Right lobe of liver (tissue), 6 donors: ENCODE data around the gene SLC22A1. TPM values are rescaled to one million over a fixed set of nuclear protein-coding genes. Genes with fewer than 3 reads are reported as not detected.
A peak's percentile ranks its signal among the peaks of the same experiment; 100 is the strongest.
"Not testable (repeated sequence)": the region's sequence is repeated elsewhere in the genome, so short reads cannot be mapped to it uniquely, and the experiment has no call there.

Experiments
- ATAC-seq, 4 donors: fragments of 200-7000 bp; cut with Tn5 transposase; one replicate each; pipeline ENCODE4 v1.9.1; 2020; ENCODE audit warnings: mild to moderate bottlenecking in 4 of 4, moderate library complexity in 4 of 4
- DNase-seq, 3 donors: peaks; one replicate each; pipeline ENCODE4 v3.0.0-alpha.2; 2020
- H3K27ac ChIP-seq, 3 donors: fragments of 200-600 bp; one replicate each; pipeline ENCODE4 v1.8.0; 2022
- H3K27me3 ChIP-seq, 2 donors: fragments of 200-600 bp; one replicate each; pipeline ENCODE4 v1.8.0; 2022
- H3K36me3 ChIP-seq, 4 donors: fragments of 200-600 bp; sonication (generic) in 1 of 4; one replicate each; pipeline versions ENCODE4 v1.5.1 to v1.8.0; 2017 to 2022; ENCODE audit warnings: control low read depth in 1 of 4
- H3K4me1 ChIP-seq, 4 donors: fragments of 200-600 bp; sonication (generic) in 1 of 4; one replicate each; pipeline versions ENCODE4 v1.5.1 to v1.8.0; 2017 to 2022; ENCODE audit warnings: control low read depth in 1 of 4
- H3K4me3 ChIP-seq, 3 donors: fragments of 200-600 bp; one replicate each; pipeline ENCODE4 v1.8.0; 2022
- H3K9me3 ChIP-seq, 4 donors: fragments of 200-600 bp; sonication (generic) in 1 of 4; one replicate each; pipeline versions ENCODE4 v1.5.1 to v1.8.0; 2017 to 2022; ENCODE audit warnings: control low read depth in 1 of 4
- POLR2A ChIP-seq: fragments of 450-650 bp; IDR thresholded peaks from one replicate; pipeline ENCODE4 v1.6.1; 2017; ENCODE audit warnings: antibody characterized with exemption, mild to moderate bottlenecking
- WGBS: methylation state at CpG from one replicate; pipeline ENCODE4 v1.1.6; 2018; ENCODE audit warnings: low coverage, low lambda C conversion rate; ENCODE audit not compliant: insufficient coverage; ENCODE audit errors: missing lambda C conversion rate; 5-methylcytosine and 5-hydroxymethylcytosine counted together
- intact Hi-C, 2 donors: fragments of 100-400 bp; cut with DNase I; formaldehyde crosslinking; loops; one replicate each; pipeline versions ENCODE4 v1.11.2 to v1.14.1; 2022
- total RNA-seq, 6 experiments: library from RNA; depleted of rRNA in 2 of 6; stranded (reverse); fragments of >200 nt in 2 of 6; fragmentation: NEBNext Ultra II Directional in 3 of 6; extraction: Animal tissue kit (Norgen Biotek cat#: 25700) in 3 of 6; gene quantifications; one replicate each; pipeline versions ENCODE4 v1.1.0 to v1.2.4, GENCODE V29; 2016 to 2023
- TF ChIP-seq, protein P1 (sequence below), 4 donors: fragments of 200-600 bp in 3 of 4; fragments of 450-650 bp in 1 of 4; IDR thresholded peaks; one replicate each; pipeline versions ENCODE4 v1.5.1 to v1.8.0; 2016 to 2022; ENCODE audit warnings: antibody characterized with exemption in 4 of 4, mild to moderate bottlenecking in 2 of 4
- donor health status: DM: no; HTN: yes; CAD: no.
- donor health status: DM: no; HTN: no; CAD: no.
- donor health status: DM: no; HTN: no; CAD: no.
- donor health status: DM: no; HTN: yes; CAD: no.
- donor health status: DM: no; HTN: yes; CAD: no.

The SLC22A1 gene
- total RNA-seq, 6 experiments from 2014 or later: 190 to 1,656 (median 769) TPM

- H3K27ac ChIP-seq: peak overlapping the region in 1 of 3 donors; percentile 6
- H3K4me1 ChIP-seq: peaks cover 0 to 76% (median 34%) of the 10 kb centered on the region in 4 donors
- DNase-seq: no peak
- no peak overlapping the region for H3K4me3 ChIP-seq
- no peaks in the 10 kb centered on the region for H3K9me3 ChIP-seq
- H3K27me3 ChIP-seq: no peaks in the 10 kb centered on the region
- WGBS: 75% methylated on average over 4 of the region's 4 CpGs
- intact Hi-C loops: no loop called here
- peaks cover 0 to 49% (median 9%) of the 10 kb centered on the region in 4 donors for H3K36me3 ChIP-seq
- TF ChIP-seq, protein P1, sequence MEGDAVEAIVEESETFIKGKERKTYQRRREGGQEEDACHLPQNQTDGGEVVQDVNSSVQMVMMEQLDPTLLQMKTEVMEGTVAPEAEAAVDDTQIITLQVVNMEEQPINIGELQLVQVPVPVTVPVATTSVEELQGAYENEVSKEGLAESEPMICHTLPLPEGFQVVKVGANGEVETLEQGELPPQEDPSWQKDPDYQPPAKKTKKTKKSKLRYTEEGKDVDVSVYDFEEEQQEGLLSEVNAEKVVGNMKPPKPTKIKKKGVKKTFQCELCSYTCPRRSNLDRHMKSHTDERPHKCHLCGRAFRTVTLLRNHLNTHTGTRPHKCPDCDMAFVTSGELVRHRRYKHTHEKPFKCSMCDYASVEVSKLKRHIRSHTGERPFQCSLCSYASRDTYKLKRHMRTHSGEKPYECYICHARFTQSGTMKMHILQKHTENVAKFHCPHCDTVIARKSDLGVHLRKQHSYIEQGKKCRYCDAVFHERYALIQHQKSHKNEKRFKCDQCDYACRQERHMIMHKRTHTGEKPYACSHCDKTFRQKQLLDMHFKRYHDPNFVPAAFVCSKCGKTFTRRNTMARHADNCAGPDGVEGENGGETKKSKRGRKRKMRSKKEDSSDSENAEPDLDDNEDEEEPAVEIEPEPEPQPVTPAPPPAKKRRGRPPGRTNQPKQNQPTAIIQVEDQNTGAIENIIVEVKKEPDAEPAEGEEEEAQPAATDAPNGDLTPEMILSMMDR (IDR thresholded peaks at IDR 0.05): no peak
- TF ChIP-seq POLR2A: no peak
- no peak for ATAC-seq
These were observed 10.7 kb downstream of the SLC22A1 start for GRCh38 chr6:160132297-160132637.

GRCh38 chr6:160132776-160133338 lies 11.2 kb downstream of the SLC22A1 start:
- no peak overlapping the region for H3K4me3 ChIP-seq
- H3K4me1 ChIP-seq: peaks cover 0 to 76% (median 36%) of the 10 kb centered on the region in 4 donors
- DNase-seq (no peak), ATAC-seq (no peak)
- H3K27me3 ChIP-seq: no peaks in the 10 kb centered on the region
- TF ChIP-seq POLR2A: no peak
- TF ChIP-seq, protein P1 (IDR thresholded peaks at IDR 0.05): no peak
- no peaks in the 10 kb centered on the region for H3K9me3 ChIP-seq
- peaks cover 0 to 53% (median 9%) of the 10 kb centered on the region in 4 donors for H3K36me3 ChIP-seq
- intact Hi-C loops: no loop called here
- WGBS: 60% methylated on average over 10 of the region's 12 CpGs
- H3K27ac ChIP-seq: peak overlapping the region in 2 of 3 donors; percentile 6 to 53

DNA sequence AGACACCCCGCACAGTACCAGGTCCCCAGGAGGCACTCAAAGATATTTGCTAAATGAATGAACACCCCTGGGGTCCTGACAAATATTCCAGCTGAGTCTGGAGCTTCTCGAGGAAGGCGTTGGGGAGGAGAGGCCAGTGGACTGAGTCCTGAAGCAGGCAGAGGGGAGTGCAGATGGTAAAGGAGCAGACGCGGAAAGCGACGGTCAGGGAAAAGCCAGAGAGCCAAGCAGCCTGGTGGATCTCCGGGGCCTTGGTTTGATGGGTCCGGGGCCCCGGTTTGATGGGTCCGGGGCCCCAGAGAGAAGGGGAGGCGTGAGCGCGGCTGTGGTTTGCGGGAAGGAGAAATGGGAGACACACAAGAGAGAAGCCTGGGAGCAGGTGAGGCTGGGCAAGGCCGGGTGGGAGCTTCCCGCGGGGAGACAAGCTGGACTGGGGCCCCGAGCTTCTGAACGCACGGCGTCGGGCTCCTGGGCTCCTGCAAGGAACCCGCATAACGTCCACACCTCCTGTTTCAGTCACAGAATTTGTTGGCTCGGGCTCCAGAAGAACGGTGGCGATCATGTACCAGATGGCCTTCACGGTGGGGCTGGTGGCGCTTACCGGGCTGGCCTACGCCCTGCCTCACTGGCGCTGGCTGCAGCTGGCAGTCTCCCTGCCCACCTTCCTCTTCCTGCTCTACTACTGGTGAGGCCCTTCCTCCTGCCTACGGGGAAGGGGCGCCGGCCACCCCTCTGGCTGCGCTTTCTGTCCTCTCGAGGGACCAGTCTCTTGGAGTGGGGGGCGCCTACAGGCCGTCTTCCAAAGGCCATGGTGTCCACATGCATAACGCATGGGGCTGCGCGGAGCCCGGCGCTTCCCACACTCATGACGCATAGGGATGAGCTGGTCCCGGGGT lies 12.1 kb downstream of the SLC22A1 start:
- 82% methylated on average over 5 of the region's 47 CpGs for WGBS
- H3K4me3 ChIP-seq: no peak overlapping the region
- peaks cover 0 to 76% (median 38%) of the 10 kb centered on the region in 4 donors for H3K4me1 ChIP-seq
- H3K27me3 ChIP-seq: no peaks in the 10 kb centered on the region
- H3K27ac ChIP-seq: peak overlapping the region in 1 of 3 donors; percentile 53
- no peak for TF ChIP-seq POLR2A
- TF ChIP-seq, protein P1 (IDR thresholded peaks at IDR 0.05): no peak
- ATAC-seq: no peak
- no peaks in the 10 kb centered on the region for H3K9me3 ChIP-seq
- H3K36me3 ChIP-seq: peaks cover 0 to 52% (median 8%) of the 10 kb centered on the region in 4 donors
- intact Hi-C loops: no loop called here
- no peak for DNase-seq

DNA sequence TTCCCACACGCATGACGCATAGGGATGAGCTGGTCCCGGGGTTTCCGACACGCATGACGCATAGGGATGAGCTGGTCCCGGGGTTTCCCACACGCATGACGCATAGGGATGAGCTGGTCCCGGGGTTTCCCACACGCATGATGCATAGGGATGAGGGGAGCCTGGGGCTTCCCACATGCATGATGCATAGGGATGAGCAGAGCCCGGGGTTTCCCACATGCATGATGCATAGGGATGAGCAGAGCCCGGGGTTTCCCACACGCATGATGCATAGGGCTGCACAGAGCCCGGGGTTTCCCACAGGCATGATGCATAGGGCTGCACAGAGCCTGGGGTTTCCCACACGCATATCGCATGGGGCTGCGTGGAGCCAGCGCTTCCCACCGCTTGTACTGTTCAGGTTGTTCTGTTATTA lies 12.7 kb downstream of the SLC22A1 start:
- peaks cover 0 to 52% (median 8%) of the 10 kb centered on the region in 4 donors for H3K36me3 ChIP-seq
- ATAC-seq, H3K27me3 ChIP-seq, H3K4me3 ChIP-seq, intact Hi-C loops, H3K9me3 ChIP-seq, DNase-seq: not testable (repeated sequence)
- H3K27ac ChIP-seq: peak overlapping the region in 2 of 3 donors; percentile 92 to 94
- peaks cover 0 to 76% (median 38%) of the 10 kb centered on the region in 4 donors for H3K4me1 ChIP-seq
- WGBS: 92% methylated on average over 11 of the region's 20 CpGs
